GM13977 (cell line): Measurements from ENCODE around the gene OXCT1.
A peak's percentile ranks its signal among the peaks of the same experiment; 100 is the strongest.

Experiments used
- DNase-seq: peaks from one replicate; pipeline ENCODE4 v3.0.0; 2012; ENCODE audit warnings: low spot score
- CTCF ChIP-seq: IDR thresholded peaks from 2 replicates; pipeline ENCODE4 v1.5.1; 2012; ENCODE audit warnings: mild to moderate bottlenecking, control low read depth; ENCODE audit not compliant: insufficient read depth; ENCODE audit errors: extremely low read depth, missing control alignments
- in situ Hi-C: fragments of 300-500 bp; cut with MboI; formaldehyde crosslinking; loops from one replicate; pipeline ENCODE4 v1.12.0; 2022; ENCODE audit warnings: low sequenced_read_pairs, low pct_unique_long_range_greater_than_20kb, mixed read lengths, inconsistent platforms; ENCODE audit not compliant: unreplicated experiment

OXCT1 gene

GRCh38 chr5:41778410-41778809 lies 91.8 kb downstream of the OXCT1 start:
- no peak for DNase-seq
- in situ Hi-C loops = no loop called here
- TF ChIP-seq CTCF = no peak

- no peak for DNase-seq
- no peak for TF ChIP-seq CTCF
- in situ Hi-C loops = no loop called here
Measured at GRCh38 chr5:41776435-41776834, 93.8 kb downstream of the OXCT1 start.

- in situ Hi-C loops = no loop called here
- TF ChIP-seq CTCF = no peak
- DNase-seq = no peak
Measured at GRCh38 chr5:41773799-41774198, 96.4 kb downstream of the OXCT1 start.

GRCh38 chr5:41772785-41773442 lies 97.3 kb downstream of the OXCT1 start:
- in situ Hi-C loops = no loop called here
- DNase-seq = no peak
- no peak for TF ChIP-seq CTCF

GRCh38 chr5:41772056-41772455 lies 98.2 kb downstream of the OXCT1 start:
- TF ChIP-seq CTCF = no peak
- in situ Hi-C loops = no loop called here
- DNase-seq = no peak

GRCh38 chr5:41770799-41771198 lies 99.4 kb downstream of the OXCT1 start:
- DNase-seq = peak; percentile 20
- no peak for TF ChIP-seq CTCF
- in situ Hi-C loops = no loop called here

GRCh38 chr5:41768692-41769091 lies 101.5 kb downstream of the OXCT1 start:
- TF ChIP-seq CTCF = no peak
- DNase-seq = no peak
- in situ Hi-C loops = no loop called here
